Lower leg skin (tissue), 3 donors: ENCODE data around the gene FLII.

Experiments used
- CTCF ChIP-seq, 3 donors: fragments of 450-650 bp; IDR thresholded peaks; one replicate each; pipeline ENCODE4 v1.5.1; 2016; ENCODE audit warnings: antibody characterized with exemption in 3 of 3, mild to moderate bottlenecking in 3 of 3, moderate library complexity in 2 of 3
- POLR2A ChIP-seq, 2 donors: fragments of 450-650 bp; IDR thresholded peaks; one replicate each; pipeline ENCODE4 v1.6.1; 2016 to 2017; ENCODE audit warnings: antibody characterized with exemption in 2 of 2, mild to moderate bottlenecking in 1 of 2, moderate library complexity in 1 of 2

GRCh38 chr17:18285296-18285695 is 26.8 kb upstream of the FLII start:
- TF ChIP-seq CTCF (IDR thresholded peaks at IDR 0.05) (no peak), POLR2A (IDR thresholded peaks at IDR 0.05) (no peak)
